Fibroblast of villous mesenchyme (primary cell): ENCODE results near the gene SH2B3. TPM values are rescaled to one million over a fixed set of nuclear protein-coding genes. Genes with fewer than 3 reads are reported as not detected.
A peak's percentile ranks its signal among the peaks of the same experiment; 100 is the strongest.

Source experiments
- DNase-seq: peaks from one replicate; pipeline ENCODE4 v3.0.0-alpha.2; 2010; ENCODE audit warnings: low read depth
- H3K4me3 ChIP-seq: 2 replicates; pipeline ENCODE4 v1.5.1; 2011; ENCODE audit warnings: low read depth, mild to moderate bottlenecking, low read length
- CTCF ChIP-seq: IDR thresholded peaks from 2 replicates; pipeline ENCODE4 v1.5.1; 2012; ENCODE audit warnings: low read depth, mild to moderate bottlenecking, low read length; ENCODE audit not compliant: insufficient read depth
- total RNA-seq: library from RNA; depleted of rRNA; stranded (reverse); fragments of >200 nt; gene quantifications from 2 replicates; pipeline ENCODE4 v1.2.3, GENCODE V29; 2012

Gene SH2B3
- total RNA-seq, 1 donor, result 42.7 TPM

DNA sequence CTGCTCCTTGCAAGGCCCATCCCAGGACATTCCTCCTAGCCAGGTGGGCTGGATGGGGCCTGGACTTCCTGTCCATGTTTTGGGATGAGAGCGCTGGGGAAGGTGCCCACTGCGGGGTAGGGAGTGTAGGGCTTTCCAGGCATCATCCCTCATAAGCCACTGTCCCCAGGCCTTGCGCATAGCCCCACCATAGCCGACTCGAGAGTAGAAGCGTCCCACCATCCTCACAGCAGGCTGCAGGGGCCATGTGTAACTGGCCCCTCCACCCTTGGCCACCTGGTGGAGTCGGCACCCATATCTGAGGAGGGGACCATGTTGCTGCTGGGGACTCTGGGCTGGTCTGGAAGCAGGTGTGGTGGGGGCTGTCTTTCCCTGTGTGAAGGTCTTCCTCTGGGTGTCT lies 30.5 kb downstream of the SH2B3 start:
- no peak overlapping the region for H3K4me3 ChIP-seq
- no peak for DNase-seq
- no peak for TF ChIP-seq CTCF

DNA sequence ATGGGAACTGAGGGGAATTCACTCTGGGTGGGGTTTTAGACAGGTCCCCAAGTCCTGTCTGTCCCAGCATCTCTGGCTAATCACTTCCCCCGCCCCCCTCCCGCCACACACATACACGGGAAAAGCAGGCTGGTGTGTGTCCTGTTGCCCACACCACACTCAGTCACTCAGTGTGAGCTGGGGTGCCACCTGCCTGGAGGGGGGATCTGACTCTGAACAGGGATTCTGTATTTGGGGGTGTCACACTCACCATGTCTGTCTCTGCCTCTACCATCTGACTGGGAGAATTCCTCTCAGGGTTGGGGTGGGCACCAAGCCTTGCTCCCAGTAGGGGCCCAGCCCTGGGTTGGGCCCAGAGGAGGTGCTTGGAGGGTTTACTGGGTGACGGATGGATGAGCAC lies 31.1 kb downstream of the SH2B3 start:
- H3K4me3 ChIP-seq, result no peak overlapping the region
- TF ChIP-seq CTCF, result no peak
- DNase-seq, result no peak

GRCh38 chr12:111437816-111438454 lies 32.2 kb downstream of the SH2B3 start:
- peak; percentile 87 for DNase-seq
- TF ChIP-seq CTCF, result no peak
- no peak overlapping the region for H3K4me3 ChIP-seq

GRCh38 chr12:111438481-111438880 lies 32.8 kb downstream of the SH2B3 start:
- H3K4me3 ChIP-seq, result no peak overlapping the region
- no peak for TF ChIP-seq CTCF
- peak; percentile 52 for DNase-seq

DNA sequence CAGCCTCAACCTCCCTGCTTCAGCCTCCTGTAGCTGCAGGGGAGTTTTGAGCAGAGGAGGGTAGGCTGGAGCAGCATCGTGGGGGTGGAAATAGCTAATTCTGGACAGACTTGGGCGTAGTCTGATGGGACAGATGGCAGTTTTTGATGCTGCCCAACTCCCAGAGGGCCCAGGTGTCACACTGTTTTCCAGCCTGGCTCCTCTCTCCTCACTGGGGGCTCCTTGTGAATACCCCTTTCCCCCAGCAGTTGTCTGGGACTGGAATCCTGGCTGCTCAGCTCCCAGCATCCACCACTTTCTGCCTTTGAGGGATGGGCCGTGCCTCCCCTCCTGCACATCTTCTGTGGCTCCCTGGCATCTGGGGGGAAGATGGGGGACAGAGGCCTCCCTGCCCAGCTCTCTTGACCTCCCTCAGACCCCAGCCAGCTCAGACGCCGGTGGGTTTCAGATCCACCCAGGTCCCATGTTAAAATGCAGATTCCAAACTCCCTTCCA lies 34.0 kb downstream of the SH2B3 start:
- no peak overlapping the region for H3K4me3 ChIP-seq
- no peak for DNase-seq
- TF ChIP-seq CTCF, result no peak

DNA sequence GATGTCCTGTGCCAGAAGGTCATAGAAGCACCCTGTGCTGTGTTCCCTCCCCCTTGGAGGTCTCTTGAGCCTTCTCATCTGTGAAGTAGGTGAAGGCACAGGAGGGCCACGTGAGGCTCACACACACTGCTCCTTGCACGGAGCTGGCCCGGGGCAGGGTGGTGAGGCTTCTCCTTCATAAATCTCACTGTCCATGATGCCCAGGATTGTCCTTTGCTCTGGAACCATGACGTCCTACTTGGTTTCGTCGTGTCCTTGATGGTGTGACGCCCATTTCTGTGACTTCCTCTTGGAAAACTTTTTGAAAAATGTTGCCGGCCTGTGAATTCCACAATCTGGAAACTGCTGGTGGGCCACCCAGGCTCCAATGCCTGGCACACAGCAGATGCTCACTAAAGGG lies 34.4 kb downstream of the SH2B3 start:
- H3K4me3 ChIP-seq, result no peak overlapping the region
- no peak for DNase-seq
- no peak for TF ChIP-seq CTCF

DNA sequence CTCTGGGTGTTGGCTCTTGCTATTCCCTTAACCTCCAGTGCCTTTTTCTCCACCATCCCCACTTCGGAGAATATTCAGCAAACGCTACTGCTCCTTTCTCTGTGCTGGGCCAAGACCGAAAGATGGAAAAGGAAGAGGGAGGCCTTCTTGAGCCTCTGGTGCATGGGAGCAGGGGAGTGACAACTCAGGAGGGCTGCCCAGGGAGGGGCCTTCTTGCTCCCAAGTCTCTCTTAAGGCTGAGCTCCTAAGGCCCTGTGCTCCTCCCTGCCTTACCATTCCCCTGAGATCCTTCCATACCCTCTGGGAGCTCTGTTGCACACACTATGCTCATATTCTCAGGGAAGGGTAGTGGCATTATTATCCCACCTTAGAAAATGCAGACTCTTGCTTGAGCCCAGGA lies 34.9 kb downstream of the SH2B3 start:
- TF ChIP-seq CTCF, result no peak
- no peak overlapping the region for H3K4me3 ChIP-seq
- no peak for DNase-seq
